NCI-H526 (cell line): ENCODE measurements around the gene ELANE.
"Not testable (repeated sequence)": the region's sequence is repeated elsewhere in the genome, so short reads cannot be mapped to it uniquely, and the experiment has no call there.

Source experiments
- DNase-seq, 2 experiments: peaks; one replicate each; lab custom pipeline; 2025; lab: John Stamatoyannopoulos, UW

ELANE gene

DNA sequence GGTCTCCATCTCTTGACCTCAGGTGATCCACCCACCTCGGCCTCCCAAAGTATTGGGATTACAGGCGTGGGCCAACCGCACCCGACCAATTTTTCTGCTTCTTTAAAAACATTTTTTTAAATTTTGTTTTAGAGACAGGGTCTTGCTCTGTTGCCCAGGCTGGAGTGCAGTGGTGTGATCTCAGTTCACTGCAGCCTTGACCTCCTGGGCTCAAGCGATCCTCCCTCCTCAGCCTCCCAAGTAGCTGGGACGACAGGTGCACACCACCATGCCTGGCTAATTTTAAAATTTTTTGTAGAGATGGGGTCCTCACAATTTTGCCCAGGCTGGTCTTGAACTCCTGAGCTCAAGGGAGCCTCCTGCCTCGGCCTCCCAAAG is 9.3 kb upstream of the ELANE start:
- not testable (repeated sequence) for DNase-seq

DNA sequence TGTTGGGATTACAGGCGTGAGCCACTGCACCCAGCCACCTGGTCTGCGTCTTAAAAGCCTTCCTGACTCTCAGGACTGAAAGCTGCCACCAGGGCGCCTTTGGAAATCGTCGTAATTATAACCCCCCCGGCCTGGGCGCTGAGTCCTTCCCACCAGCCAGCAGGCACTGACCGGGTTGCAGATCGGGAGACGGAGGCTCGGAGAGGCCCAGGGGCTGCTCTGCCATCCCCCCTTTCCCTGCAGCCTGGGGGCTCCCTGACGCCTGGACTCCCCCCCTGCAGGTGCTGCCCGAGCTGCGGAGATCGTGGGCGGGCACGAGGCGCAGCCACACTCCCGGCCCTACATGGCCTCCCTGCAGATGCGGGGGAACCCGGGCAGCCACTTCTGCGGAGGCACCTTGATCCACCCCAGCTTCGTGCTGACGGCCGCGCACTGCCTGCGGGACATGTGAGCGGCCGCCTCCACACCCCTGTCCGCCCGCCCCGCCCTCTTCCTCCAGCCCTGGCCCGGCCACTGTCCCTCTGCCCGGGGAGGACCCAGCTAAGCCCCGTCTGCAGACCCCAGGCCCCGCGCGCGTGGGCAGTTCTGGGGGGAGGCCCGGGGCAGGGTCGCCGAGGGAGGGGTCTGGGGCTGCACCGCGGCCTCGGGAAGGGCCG is 8.8 kb upstream of the ELANE start:
- no peak for DNase-seq

DNA sequence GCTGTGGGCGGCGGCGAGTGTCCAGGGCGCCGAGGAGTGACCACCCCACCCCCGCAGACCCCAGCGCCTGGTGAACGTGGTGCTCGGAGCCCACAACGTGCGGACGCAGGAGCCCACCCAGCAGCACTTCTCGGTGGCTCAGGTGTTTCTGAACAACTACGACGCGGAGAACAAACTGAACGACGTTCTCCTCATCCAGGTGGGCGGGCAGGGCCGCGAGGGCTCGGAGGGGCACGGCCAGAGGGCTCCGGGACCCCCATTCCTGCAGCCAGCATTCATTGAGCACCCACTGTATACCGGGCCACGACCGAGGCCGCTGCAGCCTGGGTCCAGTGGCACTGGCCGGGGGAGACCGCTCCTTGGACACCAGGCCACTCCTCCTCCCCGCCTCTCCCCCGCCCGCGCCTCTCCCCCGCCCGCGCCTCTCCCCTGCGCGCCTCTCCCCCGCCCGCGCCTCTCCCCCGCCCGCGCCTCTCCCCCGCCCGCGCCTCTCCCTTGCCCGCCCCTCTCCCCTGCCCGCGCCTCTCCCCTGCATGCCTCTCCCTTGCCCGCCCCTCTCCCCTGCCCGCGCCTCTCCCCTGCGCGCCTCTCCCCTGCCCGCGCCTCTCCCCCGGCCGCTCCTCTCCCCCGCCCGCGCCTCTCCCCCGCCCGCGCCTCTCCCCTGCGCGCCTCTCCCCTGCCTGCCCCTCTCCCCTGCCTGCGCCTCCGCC is 8.1 kb upstream of the ELANE start:
- DNase-seq: no peak

DNA sequence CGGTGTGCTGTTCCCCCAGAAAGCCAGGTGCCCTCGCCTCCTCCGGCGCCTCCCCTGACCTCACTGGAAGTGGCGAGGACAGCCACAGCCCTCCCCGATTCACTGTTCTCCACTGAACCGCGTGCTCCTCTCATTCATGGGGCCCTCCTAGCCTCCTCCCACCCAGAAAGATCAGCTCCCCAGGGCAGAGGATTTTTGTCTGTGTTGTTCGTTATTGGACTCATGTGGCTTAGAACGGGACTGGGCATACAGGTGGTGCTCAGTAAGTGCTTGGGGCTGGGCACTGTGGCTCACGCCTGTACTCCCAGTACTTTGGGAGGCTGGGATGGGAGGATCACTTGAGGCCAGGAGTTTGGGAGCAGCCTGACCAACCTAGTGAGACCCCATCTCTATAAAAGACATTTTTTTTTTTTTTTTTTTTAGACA is 7.5 kb upstream of the ELANE start:
- no peak for DNase-seq

DNA sequence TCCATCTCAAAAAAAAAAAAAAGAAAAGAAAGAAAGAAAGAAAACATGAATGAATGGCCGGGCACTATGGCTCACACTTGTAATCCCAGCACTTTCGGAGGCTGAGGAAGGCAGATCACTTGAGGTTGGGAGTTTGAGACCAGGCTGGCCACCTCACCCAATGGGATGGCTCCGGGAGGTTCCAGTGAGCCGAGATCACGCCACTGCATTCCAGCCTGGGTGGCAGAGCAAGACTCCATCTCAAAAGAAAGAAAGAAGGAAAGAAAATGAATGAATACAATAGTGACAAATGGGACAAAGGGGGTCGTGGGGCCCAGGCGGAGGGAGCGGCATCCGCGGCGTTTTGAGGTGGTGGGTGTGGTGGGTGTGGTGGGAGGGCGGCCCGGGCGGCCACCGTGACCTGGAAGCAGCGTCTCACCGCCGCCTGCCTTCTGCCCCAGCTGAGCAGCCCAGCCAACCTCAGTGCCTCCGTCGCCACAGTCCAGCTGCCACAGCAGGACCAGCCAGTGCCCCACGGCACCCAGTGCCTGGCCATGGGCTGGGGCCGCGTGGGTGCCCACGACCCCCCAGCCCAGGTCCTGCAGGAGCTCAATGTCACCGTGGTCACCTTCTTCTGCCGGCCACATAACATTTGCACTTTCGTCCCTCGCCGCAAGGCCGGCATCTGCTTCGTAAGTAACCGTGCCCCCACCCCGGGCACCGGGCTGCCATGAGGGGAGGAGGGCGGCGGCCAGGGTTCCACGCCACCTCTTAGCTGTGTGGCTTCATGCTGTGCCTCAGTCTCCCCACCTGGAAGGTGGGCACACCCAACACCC is 6.2 kb upstream of the ELANE start:
- DNase-seq: no peak

DNA sequence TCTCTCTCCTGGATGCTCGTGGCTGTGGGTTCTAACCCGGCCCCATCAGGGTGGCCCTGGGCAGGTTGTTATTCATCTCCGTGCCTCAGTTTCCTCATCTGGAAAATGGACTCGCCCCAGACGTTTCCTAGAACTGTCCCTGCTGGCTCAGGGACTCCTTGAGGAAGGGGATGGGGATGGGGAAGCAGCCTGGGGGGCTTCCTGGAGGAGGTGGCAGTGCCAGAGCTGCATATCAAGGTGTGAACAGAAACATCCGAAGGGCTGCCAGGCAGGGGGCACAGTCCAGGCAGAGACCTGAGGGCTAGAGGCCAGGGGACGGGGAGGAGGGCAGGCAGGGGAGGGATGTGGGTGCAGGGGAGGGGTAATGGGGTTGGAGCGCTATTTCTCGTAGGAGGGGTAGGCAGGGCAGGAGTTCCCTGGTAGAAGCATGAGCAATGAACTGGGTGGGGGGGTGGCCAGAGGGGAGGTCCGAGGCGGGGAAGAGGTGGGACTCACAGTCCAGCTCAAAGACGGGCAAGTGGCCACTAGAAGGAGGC is 3.6 kb upstream of the ELANE start:
- no peak for DNase-seq

DNA sequence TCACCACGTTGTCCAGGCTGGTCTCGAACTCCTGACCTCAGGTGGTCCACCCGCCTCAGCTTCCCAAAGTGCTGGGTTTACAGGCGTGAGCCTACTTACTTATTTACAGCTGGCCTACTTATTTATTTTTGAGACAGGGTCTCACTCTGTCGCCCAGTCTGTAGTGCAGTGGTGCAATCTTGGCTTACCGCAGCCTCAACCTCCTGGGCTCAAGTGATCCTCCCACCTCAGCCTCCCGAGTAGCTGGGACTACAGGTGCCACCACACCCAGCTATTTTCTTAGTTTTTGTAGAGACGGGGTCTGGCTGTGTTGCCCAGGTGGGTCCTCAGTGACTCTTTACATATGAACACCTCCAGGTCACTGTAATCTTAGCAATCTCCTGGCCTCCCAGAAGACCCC is 2.9 kb upstream of the ELANE start:
- DNase-seq: not testable (repeated sequence)

DNA sequence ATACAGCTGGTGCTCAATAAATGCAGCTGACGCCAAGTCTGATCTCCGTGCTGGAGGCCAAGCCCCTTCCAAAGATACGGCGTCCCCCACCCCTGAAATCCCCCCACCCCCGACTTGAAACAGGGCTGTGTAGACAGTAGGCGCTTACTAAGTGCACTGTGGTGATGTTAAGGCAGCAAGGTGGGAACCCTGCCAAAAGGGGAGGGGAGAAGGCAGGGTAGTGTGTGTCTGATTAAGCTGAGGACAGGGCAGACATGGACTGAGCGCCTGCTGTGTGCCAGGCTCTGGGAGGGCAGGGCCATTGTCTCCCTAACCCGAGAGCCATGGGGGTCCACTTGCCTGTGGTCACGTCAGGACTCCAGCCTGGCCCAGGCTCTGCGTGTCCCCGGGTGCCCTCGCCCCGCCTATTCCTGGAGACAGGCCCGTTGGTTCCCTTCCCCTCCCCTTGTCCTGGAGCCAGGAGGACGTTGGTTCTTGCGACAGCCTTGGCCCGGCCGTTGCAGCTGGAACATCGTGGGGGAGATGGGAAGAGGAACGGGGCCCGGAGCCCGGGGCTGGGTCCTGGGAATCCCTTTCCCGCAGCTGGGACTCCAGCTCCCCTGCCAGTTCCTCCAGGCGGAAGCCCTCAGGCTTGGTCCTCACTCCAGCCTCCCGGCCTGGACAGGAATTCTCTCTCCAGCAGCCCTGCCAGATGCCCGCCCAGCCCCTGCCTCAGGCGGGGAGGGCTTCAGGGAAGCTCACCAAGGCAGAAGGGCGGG is 1.7 kb upstream of the ELANE start:
- peak in 1 of 2 experiments; percentile 69 for DNase-seq

DNA sequence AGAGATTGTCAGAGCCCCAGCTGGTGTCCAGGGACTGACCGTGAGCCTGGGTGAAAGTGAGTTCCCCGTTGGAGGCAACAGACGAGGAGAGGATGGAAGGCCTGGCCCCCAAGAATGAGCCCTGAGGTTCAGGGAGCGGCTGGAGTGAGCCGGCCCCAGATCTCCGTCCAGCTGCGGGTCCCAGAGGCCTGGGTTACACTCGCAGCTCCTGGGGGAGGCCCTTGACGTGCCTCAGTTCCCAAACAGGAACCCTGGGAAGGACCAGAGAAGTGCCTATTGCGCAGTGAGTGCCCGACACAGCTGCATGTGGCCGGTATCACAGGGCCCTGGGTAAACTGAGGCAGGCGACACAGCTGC is 1.1 kb upstream of the ELANE start:
- DNase-seq: no peak

DNA sequence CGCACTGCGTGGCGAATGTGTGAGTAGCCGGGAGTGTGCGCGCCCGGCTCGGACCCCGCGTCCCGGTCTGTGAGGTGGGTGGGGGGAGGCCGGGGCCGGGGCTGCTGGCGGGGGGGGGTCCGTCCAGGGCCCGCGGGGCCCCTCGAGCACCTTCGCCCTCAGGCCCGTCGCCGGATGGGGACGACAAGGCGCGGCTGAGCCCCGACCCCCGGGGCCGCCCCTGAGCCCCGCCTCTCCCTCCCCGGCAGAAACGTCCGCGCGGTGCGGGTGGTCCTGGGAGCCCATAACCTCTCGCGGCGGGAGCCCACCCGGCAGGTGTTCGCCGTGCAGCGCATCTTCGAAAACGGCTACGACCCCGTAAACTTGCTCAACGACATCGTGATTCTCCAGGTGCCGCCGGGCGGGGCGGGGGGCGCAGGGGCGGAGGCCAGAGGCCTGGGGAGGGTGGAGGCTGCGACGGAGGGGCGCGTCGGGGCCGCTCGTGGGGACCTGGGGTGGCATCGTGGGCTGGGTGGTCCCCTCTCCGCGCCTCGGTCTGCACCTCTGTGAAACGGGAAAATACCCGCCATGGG is 997 bp downstream of the ELANE start:
- DNase-seq: no peak

DNA sequence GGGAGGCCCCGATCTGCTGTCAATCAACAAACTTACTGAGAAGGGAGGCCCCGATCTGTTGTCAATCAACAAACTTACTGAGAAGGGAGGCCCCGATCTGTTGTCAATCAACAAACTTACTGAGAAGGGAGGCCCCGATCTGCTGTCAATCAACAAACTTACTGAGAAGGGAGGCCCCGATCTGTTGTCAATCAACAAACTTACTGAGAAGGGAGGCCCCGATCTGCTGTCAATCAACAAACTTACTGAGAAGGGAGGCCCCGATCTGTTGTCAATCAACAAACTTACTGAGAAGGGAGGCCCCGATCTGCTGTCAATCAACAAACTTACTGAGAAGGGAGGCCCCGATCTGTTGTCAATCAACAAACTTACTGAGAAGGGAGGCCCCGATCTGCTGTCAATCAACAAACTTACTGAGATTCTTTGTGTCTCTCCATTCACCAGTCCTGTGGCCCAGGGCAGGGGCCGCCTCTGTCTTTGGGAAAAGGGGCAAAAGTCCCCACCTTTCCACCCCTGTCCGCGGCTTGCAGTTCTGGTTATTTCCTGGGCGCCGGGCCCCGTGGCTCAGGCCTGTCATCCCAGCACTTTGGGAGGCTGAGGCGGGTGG is 1.6 kb downstream of the ELANE start:
- not testable (repeated sequence) for DNase-seq

DNA sequence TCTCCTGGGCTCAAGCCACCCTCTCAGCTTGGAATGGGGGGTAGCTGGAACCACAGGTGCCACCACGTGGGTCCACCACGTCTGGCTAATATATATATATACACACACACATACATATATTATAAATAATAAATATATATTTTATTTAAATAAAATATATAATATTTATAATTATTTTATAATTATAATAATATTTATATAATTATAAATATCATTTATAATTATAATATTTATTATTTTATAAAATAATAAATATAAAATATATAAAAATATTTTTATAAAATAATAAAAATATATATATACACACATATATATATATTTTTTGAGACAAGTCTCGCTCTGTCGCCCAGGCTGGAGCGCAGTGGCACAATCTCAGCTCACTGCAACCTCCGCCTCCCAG is 2.4 kb downstream of the ELANE start:
- DNase-seq: no peak

DNA sequence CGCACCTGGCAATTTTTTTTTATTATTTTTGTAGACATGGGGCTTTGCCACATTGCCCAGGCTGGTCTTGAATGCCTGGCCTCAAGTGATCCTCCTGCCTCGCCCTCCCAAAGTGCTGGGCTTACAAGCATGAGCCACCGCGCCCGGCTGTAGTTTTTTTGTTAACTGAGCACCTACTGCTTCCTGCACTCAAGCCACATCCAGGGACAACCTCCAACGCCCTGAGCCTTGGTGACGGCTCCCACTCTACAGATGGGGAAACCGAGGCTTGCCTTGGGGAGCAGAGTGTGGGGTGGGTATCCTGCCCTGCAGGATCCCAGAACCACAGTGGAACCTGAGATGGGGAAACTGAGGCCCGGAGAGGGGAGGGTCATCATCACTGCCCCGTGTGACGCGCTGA is 3.0 kb downstream of the ELANE start:
- DNase-seq: no peak

DNA sequence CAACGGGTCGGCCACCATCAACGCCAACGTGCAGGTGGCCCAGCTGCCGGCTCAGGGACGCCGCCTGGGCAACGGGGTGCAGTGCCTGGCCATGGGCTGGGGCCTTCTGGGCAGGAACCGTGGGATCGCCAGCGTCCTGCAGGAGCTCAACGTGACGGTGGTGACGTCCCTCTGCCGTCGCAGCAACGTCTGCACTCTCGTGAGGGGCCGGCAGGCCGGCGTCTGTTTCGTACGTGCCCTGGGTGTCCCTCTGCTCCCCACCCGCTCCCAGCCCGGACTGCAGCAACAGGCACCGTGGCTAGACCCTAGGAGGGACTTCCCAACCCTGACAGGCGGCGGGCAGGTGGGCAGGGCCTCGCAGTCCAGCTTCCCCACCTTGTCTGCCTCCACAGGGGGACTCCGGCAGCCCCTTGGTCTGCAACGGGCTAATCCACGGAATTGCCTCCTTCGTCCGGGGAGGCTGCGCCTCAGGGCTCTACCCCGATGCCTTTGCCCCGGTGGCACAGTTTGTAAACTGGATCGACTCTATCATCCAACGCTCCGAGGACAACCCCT is 3.5 kb downstream of the ELANE start:
- no peak for DNase-seq

DNA sequence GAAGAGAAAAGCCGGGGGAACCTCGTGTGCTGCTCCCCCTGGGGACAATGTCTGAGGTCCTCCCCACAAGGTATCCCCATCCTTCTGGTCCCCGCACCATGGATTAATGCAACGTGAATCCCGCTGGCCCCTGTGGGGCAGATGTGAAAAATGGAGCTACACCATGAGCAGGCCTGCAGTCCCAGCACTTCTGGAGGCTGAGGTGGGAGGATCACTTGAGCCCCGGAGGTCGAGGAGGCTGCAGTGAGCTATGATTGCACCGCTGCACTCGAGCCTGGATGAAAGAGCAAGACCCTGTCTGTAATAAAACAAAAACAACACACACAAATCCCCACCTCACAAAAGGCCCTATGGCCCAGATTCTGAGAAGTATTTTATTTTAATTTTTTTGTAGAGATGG is 6.2 kb downstream of the ELANE start:
- no peak for DNase-seq

DNA sequence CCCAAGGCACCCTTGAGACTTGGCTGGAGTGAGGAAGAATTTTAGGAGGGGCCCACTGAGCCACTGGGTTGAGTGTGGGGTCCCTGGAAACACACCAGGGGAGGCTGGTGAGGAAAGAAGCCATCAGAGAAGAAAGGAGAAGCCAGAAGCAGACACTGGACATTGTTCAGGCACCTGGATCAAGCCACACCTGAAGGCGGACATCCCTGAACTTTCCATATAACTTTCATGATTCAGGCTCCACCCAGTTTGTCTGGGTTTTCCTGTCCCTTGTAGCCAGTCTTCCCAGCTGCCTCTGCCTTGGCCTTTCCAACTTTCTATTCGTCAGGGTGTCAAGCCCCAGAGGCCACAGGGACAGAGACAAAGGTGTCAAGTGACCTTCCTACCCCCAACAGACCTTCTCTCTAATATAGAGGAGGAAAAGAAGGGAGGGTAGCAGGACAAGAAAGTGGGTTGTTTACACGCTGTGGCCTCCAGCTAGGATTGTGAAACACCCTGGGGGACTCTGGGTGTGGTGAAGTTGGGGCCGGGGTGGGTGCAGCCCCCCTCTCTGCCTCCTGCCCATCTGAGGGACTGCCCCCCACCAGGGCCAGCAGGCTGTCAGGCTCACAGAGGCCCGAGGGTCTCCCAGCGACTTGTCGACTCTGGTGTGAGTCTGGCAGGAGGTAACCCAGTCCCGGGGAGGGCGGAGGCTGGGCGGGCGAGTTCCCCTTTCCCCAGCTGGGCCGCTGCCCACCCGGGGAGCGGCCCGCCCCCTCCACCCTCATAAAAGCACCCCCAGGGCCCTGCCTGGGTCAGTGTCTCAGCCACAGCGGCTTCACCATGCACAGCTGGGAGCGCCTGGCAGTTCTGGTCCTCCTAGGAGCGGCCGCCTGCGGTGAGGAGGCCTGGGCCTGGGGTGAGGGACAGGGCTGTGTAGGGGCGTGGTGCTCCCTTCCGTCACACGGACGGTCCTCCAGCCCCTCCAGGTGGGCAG is 7.1 kb downstream of the ELANE start, which contains the start of gene CFD:
Gene CFD (plus strand): TSS at position 797 of the 976 bp plus-strand sequence. CDS start 26 bp downstream, at position 823.
- no peak for DNase-seq

DNA sequence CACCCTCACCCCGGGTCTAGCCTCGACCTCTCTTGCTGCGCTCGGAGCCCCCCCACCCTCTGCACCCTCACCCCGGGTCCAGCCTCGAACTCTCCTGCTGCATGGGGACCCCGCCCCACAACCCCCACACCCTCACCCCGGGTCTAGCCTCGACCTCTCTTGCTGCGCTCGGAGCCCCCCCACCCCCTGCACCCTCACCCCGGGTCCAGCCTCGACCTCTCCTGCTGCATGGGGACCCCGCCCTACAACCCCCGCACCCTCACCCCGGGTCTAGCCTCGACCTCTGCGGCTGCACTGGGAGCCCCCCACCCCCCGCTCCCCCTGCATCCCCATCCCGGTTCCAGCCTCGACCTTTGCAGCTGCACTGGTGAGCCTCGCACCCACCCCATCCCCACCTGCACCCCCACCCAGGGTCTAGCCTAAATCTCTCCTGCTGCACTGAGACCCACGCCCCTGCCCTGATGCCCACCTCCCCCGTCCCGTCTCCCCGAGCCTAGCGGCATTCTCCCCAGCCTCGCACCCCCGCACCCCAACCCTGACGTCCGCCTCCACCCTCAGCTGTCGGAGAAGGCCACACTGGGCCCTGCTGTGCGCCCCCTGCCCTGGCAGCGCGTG is 9.1 kb downstream of the ELANE start:
- no peak for DNase-seq

DNA sequence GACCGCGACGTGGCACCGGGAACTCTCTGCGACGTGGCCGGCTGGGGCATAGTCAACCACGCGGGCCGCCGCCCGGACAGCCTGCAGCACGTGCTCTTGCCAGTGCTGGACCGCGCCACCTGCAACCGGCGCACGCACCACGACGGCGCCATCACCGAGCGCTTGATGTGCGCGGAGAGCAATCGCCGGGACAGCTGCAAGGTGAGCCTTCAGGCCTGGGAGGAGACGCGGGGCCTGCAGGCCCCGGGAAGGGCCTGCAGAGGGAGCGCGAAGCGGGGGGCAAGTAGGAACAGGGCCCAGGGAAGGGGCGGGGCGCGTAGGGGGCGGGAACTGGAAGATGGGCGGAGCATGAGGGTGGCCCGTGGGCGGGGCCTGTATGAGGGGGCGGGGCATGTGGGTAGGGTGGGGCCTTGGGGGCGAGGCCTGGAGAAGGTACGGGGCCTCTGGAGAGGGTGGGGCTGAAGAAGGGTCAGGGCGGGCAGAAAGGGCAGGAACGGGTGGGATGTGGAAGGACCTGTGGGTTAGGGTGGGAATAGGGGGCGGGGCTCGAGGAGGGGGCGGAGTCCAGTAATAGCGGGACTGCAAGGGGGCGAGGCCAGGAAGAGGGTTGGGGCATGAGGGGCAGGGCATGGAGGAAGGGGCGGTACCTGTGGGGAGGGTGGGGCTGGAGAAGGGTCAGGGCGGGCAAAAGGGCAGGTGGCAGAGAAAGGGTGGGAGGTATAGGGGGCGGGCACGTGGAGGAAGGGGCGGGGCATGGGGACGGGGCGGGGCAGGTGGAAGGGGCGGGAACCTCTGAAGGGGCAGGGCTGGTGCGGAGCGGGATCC is 9.9 kb downstream of the ELANE start:
- peak; percentile 48 to 86 for DNase-seq
